Chondrocyte (in vitro differentiated cells): ENCODE data around the gene CHST6. TPM values are rescaled to one million over a fixed set of nuclear protein-coding genes. Genes with fewer than 3 reads are reported as not detected.

Source experiments
- DNase-seq: peaks from one replicate; pipeline ENCODE4 v3.0.0; 2021; ENCODE audit warnings: mixed read lengths, low spot score
- H3K27ac Mint-ChIP-seq: one replicate; pipeline ENCODE4 v1.8.0; 2021; ENCODE audit warnings: mild to moderate bottlenecking, moderate library complexity, mixed read lengths; ENCODE audit not compliant: unreplicated experiment
- H3K27me3 Mint-ChIP-seq: 2 replicates; pipeline ENCODE4 v1.8.0; 2021; ENCODE audit warnings: low read depth, mixed read lengths
- H3K36me3 Mint-ChIP-seq: 2 replicates; pipeline ENCODE4 v1.8.0; 2021; ENCODE audit warnings: low read depth, mixed read lengths
- H3K4me1 Mint-ChIP-seq: 2 replicates; pipeline ENCODE4 v1.8.0; 2021; ENCODE audit warnings: low read depth, mild to moderate bottlenecking, mixed read lengths
- H3K4me3 Mint-ChIP-seq: one replicate; pipeline ENCODE4 v1.8.0; 2021; ENCODE audit warnings: mild to moderate bottlenecking, moderate library complexity, mixed read lengths; ENCODE audit not compliant: unreplicated experiment
- H3K9me3 Mint-ChIP-seq: 2 replicates; pipeline ENCODE4 v1.8.0; 2021; ENCODE audit warnings: low read depth, mixed read lengths
- CTCF ChIP-seq: fragments of 200-600 bp; sonication (generic); IDR thresholded peaks from 2 replicates; pipeline ENCODE4 v1.5.0; 2021; ENCODE audit warnings: antibody characterized with exemption, mild to moderate bottlenecking, moderate library complexity
- total RNA-seq: library from RNA; stranded (reverse); gene quantifications from 3 replicates; pipeline ENCODE4 v1.2.1, GENCODE V29; 2021

The CHST6 gene
- total RNA-seq, 1 donor from 2014 or later = 7.1 TPM

- TF ChIP-seq CTCF = no peak
- Mint-ChIP-seq H3K4me1 (no peaks in the 10 kb centered on the region), H3K36me3 (no peaks in the 10 kb centered on the region), H3K9me3 (no peaks in the 10 kb centered on the region), H3K27me3 (no peaks in the 10 kb centered on the region), H3K27ac (no peak overlapping the region), H3K4me3 (no peak overlapping the region)
- peak; percentile 70 for DNase-seq
Observed at GRCh38 chr16:75535211-75535843, 40.1 kb upstream of the CHST6 start.

GRCh38 chr16:75534560-75535205, 39.4 kb upstream of the CHST6 start:
- H3K27me3 Mint-ChIP-seq = no peaks in the 10 kb centered on the region
- H3K4me1 Mint-ChIP-seq = no peaks in the 10 kb centered on the region
- H3K36me3 Mint-ChIP-seq = no peaks in the 10 kb centered on the region
- no peaks in the 10 kb centered on the region for H3K9me3 Mint-ChIP-seq
- DNase-seq = peak; percentile 84
- H3K27ac Mint-ChIP-seq = no peak overlapping the region
- H3K4me3 Mint-ChIP-seq = no peak overlapping the region
- no peak for TF ChIP-seq CTCF

- no peaks in the 10 kb centered on the region for H3K36me3 Mint-ChIP-seq
- H3K9me3 Mint-ChIP-seq = no peaks in the 10 kb centered on the region
- no peak overlapping the region for H3K4me3 Mint-ChIP-seq
- H3K4me1 Mint-ChIP-seq = no peaks in the 10 kb centered on the region
- H3K27me3 Mint-ChIP-seq = no peaks in the 10 kb centered on the region
- H3K27ac Mint-ChIP-seq = no peak overlapping the region
- no peak for TF ChIP-seq CTCF
- DNase-seq = peak; percentile 51
Observed at GRCh38 chr16:75532791-75533190, 37.5 kb upstream of the CHST6 start.

- H3K27ac Mint-ChIP-seq = no peak overlapping the region
- no peak overlapping the region for H3K4me3 Mint-ChIP-seq
- H3K9me3 Mint-ChIP-seq = no peaks in the 10 kb centered on the region
- DNase-seq = peak; percentile 59
- H3K36me3 Mint-ChIP-seq = no peaks in the 10 kb centered on the region
- H3K4me1 Mint-ChIP-seq = no peaks in the 10 kb centered on the region
- no peaks in the 10 kb centered on the region for H3K27me3 Mint-ChIP-seq
- no peak for TF ChIP-seq CTCF
Observed at GRCh38 chr16:75532142-75532765, 37.0 kb upstream of the CHST6 start.

- Mint-ChIP-seq H3K9me3 (no peaks in the 10 kb centered on the region), H3K36me3 (no peaks in the 10 kb centered on the region), H3K27ac (no peak overlapping the region), H3K4me3 (no peak overlapping the region), H3K27me3 (no peaks in the 10 kb centered on the region), H3K4me1 (no peaks in the 10 kb centered on the region)
- DNase-seq = peak; percentile 85
- no peak for TF ChIP-seq CTCF
Observed at GRCh38 chr16:75529959-75530358, 34.7 kb upstream of the CHST6 start.
